ENCODE data around the gene CGGBP1. TPM values are rescaled to one million over a fixed set of nuclear protein-coding genes. Genes with fewer than 3 reads are reported as not detected.

The CGGBP1 gene
- total RNA-seq, 4 donors from 2014 or later, result 86.2 to 130 (median 96.8) TPM

DNA sequence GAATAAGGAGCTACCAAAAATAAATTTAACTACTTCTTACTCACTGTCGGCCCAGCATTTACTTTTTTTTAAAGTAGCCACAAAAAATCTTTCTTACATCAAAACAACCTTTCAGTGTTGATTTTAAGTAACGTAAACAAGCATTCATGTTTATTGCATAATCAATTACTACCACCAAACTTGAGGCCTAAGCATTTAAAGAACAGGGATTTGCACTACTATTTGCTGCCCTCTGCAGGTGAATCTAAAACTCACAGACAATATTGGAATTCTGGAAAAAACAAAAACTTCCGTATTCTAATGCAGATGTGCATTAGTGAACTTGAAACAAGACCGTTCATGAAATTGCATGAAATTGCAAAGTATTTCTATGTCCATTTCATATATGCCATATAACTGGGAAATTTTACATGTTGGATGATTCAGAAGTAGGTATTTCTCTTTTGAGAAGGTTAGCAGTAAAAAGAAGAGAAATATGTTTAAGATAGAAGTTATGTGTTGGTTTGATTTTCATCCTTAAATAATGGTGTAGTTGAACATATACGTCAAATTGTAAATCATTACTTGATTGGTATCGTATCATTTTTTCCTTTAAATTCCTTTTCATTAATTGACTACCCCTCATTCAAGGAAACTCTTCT is 55.6 kb downstream of the CGGBP1 start:
- H3K36me3 ChIP-seq, result no peaks in the 10 kb centered on the region
- H3K27me3 ChIP-seq, result no peaks in the 10 kb centered on the region
- TF ChIP-seq, protein P1, sequence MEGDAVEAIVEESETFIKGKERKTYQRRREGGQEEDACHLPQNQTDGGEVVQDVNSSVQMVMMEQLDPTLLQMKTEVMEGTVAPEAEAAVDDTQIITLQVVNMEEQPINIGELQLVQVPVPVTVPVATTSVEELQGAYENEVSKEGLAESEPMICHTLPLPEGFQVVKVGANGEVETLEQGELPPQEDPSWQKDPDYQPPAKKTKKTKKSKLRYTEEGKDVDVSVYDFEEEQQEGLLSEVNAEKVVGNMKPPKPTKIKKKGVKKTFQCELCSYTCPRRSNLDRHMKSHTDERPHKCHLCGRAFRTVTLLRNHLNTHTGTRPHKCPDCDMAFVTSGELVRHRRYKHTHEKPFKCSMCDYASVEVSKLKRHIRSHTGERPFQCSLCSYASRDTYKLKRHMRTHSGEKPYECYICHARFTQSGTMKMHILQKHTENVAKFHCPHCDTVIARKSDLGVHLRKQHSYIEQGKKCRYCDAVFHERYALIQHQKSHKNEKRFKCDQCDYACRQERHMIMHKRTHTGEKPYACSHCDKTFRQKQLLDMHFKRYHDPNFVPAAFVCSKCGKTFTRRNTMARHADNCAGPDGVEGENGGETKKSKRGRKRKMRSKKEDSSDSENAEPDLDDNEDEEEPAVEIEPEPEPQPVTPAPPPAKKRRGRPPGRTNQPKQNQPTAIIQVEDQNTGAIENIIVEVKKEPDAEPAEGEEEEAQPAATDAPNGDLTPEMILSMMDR (IDR thresholded peaks at IDR 0.05), result peak; percentile 40 to 46 (median 44)
- no peak for TF ChIP-seq POLR2A (IDR thresholded peaks at IDR 0.05)
- H3K27ac ChIP-seq, result no peak overlapping the region
- no peak overlapping the region for H3K4me3 ChIP-seq
- H3K9me3 ChIP-seq, result no peaks in the 10 kb centered on the region
- intact Hi-C loops (cut with DNase I; ENCODE audit: low total_unique reads), result no loop called here
- no peaks in the 10 kb centered on the region for H3K4me1 ChIP-seq
- no peak for DNase-seq

DNA sequence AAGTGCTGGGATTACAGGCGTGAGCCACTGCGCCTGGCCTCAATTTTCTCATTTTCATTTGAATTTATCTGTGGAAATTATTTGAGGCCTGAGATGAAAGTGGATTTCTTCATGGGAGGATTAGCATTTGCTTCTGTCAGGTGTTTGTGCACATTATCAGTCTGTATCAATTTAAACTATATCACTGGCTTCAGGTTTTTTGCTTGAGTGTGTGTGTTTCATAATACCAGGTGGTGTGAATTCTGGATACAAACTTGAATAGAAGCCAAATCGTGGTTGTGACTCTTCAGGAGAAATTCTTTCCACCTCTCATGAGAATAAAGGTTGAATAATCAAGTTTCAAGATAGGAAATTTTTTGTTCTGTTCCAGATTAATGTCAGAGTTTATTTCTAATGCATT is 56.4 kb downstream of the CGGBP1 start:
- Histone ChIP-seq H3K27ac (no peak overlapping the region), H3K4me1 (no peaks in the 10 kb centered on the region), H3K27me3 (no peaks in the 10 kb centered on the region), H3K4me3 (no peak overlapping the region), H3K36me3 (no peaks in the 10 kb centered on the region), H3K9me3 (no peaks in the 10 kb centered on the region)
- TF ChIP-seq, protein P1 (IDR thresholded peaks at IDR 0.05), result no peak
- TF ChIP-seq POLR2A (IDR thresholded peaks at IDR 0.05), result no peak
- DNase-seq, result no peak
- intact Hi-C loops (cut with DNase I; ENCODE audit: low total_unique reads), result no loop called here

Other genes with a start within 250 kb of the CGGBP1 start
- 10 to 100 TPM; 16.1 to 49.1 (median 21.5) TPM for gene ZNF654, start 250 bp upstream of the CGGBP1 start, total RNA-seq
- gene C3orf38, start 91.0 kb upstream of the CGGBP1 start, total RNA-seq, result 10 to 100 TPM in 3 of 4 donors, 1 to 10 TPM in 1; 6.9 to 60.2 (median 19.0) TPM